Cardiac fibroblast (primary cell): ENCODE measurements around the gene MYLIP.

Experiments used
- DNase-seq, 2 donors: peaks; one replicate each; pipeline versions ENCODE4 v3.0.0 to v3.0.0-alpha.2; 2010; ENCODE audit warnings: low read depth in 2 of 2
- H3K4me3 ChIP-seq, 2 donors: replicated peaks in 1 of 2; 1 replicate in 1 of 2; 2 replicates in 1 of 2; pipeline ENCODE4 v1.5.1; 2011; ENCODE audit warnings: low read depth in 2 of 2, low read length in 2 of 2, mild to moderate bottlenecking in 2 of 2, moderate library complexity in 1 of 2
- TF ChIP-seq, protein P1 (sequence below): IDR thresholded peaks from one replicate; pipeline ENCODE4 v1.5.1; 2011; ENCODE audit warnings: low read depth, mild to moderate bottlenecking, low read length, inconsistent platforms

Gene MYLIP

DNA sequence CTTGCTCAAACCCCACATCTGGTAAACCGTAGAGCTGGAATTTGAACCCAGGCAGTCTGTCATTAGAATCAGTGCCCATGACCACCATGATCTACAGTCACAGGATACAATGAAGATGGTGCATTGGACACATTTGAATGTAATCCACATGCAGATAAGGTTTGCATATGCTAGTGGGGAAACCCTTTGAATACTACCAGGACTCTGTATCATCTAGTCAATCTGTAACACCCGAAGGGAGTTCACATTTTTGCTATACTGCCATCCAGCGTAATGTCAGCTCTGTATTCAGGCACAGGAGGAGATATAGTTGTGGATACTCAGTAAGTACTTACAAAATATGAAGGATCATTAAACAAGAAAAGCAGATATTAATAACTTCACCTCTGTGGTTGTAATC, 40.5 kb upstream of the MYLIP start:
- TF ChIP-seq, protein P1, sequence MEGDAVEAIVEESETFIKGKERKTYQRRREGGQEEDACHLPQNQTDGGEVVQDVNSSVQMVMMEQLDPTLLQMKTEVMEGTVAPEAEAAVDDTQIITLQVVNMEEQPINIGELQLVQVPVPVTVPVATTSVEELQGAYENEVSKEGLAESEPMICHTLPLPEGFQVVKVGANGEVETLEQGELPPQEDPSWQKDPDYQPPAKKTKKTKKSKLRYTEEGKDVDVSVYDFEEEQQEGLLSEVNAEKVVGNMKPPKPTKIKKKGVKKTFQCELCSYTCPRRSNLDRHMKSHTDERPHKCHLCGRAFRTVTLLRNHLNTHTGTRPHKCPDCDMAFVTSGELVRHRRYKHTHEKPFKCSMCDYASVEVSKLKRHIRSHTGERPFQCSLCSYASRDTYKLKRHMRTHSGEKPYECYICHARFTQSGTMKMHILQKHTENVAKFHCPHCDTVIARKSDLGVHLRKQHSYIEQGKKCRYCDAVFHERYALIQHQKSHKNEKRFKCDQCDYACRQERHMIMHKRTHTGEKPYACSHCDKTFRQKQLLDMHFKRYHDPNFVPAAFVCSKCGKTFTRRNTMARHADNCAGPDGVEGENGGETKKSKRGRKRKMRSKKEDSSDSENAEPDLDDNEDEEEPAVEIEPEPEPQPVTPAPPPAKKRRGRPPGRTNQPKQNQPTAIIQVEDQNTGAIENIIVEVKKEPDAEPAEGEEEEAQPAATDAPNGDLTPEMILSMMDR, result no peak
- no peak overlapping the region for H3K4me3 ChIP-seq
- no peak for DNase-seq

DNA sequence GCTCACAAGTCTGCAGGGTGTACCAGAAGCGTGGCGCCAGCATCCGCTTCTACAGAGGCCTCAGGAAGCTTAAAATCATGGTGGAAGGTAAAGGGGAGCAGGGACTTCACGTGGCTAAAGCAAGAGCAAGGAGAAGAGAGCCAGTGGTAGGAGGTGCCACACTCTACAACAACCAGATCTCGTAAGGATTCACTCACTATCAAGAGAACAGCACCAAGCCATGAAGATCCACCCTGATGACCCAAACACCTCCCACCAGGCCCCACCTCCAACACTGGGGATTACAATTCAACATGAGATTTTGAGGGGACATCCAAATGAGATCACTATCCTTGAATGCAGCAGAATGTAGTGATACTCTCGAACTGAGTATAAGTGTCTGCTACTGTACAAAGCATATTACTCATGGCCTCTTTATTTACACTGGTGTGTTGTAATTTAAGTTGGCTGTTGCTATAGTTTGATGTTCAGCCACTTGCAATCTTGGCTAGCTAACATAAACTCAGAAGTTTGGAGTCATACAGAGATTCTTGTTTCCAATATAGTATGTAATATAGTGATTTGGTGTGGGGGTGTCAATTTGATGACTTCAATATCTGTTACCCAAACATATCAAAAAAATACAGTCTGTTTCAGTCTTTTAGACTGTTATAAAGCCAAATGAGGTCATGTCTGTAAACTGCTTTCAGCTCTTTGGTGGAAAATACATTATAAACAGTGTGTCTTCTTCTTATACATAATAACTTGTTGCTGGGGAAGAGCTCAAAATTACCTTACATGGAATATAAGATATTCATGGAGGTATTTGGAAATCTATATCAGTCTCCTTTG, 39.4 kb upstream of the MYLIP start:
- H3K4me3 ChIP-seq, result no peak overlapping the region
- DNase-seq, result peak; percentile 25 to 45
- TF ChIP-seq, protein P1, result no peak

DNA sequence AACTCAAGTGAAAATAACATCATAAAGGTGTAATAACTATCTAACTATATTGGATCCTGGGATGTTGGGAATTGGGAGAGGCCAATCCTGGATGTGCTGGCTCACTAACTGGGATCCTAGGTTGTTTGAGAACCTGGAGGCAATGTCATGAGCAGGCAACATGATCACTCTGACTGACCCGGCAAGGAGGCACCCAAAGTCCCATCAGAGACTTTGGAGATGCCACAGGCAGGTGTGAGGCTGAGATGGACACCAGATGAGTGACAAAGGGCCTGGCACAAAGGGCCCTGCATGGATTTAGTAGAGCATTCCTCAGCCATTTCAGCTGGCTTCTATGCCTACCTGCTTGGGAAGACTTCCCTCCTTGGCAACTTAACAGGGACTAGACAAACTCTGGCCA, 38.4 kb upstream of the MYLIP start:
- H3K4me3 ChIP-seq, result no peak overlapping the region
- TF ChIP-seq, protein P1, result no peak
- DNase-seq, result no peak

DNA sequence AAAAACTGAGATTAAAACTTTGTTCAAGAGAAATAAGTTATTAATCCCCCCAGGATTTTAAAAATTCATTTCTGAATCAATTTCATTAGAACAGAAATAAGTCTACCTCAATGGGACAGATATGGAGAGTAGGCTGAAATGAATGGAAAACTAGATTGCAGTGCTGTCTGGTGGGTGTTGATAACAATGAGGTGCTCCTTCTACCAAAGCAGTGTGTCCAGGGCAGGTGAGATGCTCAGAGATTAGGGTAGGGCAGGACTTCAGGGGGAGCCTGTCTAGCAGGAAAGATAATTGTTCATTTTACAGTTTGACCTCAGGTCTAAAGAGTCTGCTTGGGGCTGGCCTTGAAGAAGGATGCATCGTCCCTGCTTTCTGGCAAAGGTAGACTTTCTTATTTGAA, 38.0 kb upstream of the MYLIP start:
- DNase-seq, result no peak
- TF ChIP-seq, protein P1, result no peak
- no peak overlapping the region for H3K4me3 ChIP-seq

DNA sequence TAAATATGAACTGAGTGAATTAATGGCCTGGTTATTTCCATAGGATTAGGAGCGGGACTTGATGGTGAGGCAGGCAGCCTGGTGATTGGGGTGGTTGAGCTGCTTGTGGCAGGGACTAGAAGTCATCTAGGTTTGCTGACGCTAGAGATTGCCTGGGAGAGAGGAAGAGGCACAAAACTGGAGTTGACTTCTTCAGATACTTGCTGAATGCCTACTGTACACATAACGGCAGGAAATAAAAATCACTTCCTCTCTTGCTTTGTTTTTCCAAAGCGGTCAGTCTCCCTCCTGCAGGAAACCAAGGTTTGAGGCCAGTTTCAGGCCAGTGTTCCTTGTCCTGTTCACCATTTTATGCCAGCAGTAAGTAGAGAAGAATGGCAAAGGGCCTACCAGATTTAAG, 36.7 kb upstream of the MYLIP start:
- DNase-seq, result no peak
- H3K4me3 ChIP-seq, result no peak overlapping the region
- TF ChIP-seq, protein P1, result no peak

DNA sequence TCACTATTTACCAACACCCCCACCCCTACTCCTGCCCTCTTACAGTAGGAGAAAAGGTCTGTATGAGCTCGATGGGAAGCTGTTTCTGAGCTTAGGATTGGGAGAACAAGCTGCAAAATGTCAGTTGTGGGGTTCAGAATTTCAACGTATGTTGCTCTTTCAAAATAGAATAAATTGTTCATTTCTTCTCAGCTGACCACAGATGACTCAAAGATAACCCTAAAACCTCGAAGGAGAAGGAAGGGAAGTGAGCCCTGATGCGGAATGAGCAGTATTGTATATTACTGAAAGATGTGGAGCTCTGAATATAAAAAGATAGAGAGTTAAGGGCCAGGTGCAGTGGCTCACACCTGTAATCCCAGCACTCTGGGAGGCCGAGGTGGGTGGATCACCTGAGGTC, 35.9 kb upstream of the MYLIP start:
- no peak for DNase-seq
- no peak overlapping the region for H3K4me3 ChIP-seq
- TF ChIP-seq, protein P1, result no peak

DNA sequence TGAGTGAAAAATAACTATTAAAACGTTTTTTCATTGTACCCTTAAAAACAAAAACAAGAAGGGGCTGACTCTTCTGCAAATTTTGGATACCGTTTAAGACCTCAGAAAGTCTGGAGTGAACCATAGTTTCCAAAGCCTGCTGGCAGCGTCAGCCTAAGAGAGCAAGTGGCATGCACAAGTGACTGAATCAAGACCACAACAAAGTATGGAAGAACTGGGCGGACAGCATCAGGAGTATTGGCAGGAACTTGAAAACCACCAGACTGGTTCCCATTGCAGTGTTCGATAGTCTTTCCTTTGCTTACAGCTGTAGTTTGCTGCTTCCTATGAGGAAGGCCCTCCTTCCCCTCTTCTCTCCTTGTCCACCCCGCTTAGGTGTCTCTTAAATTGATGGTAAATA, 33.7 kb upstream of the MYLIP start:
- no peak for DNase-seq
- TF ChIP-seq, protein P1, result no peak
- no peak overlapping the region for H3K4me3 ChIP-seq
